C4-2B (cell line): ENCODE measurements around the gene PLA2G4B.

Source experiments
- ZFX ChIP-seq: fragments of 450-650 bp; IDR thresholded peaks from 2 replicates; pipeline ENCODE4 v1.6.1; 2017
- TF ChIP-seq, protein P1 (sequence below): fragments of 450-650 bp; conservative IDR thresholded peaks from 2 replicates; pipeline ENCODE4 v1.5.1; 2017; ENCODE audit warnings: mild to moderate bottlenecking

DNA sequence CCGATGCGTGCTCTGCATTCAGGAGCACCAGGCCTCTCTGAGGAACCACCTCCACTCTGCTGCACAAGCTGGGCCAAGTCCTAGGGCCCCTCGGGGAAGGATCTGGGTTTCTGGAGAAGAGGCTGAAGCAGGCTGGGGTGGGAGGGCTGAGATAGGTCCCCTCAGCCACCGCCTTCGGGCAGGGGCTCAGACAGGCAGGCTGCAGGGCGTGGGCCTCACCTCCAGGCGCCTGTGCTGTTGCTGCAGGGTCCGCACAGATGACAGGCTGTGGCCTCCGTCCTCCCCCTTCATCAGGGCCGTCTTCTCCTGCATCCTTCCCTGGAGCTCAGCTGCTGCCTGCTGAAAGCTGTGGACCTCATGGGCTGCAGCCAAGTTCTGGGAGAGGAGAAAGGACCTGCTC lies 15.2 kb downstream of the PLA2G4B start:
- TF ChIP-seq, protein P1, sequence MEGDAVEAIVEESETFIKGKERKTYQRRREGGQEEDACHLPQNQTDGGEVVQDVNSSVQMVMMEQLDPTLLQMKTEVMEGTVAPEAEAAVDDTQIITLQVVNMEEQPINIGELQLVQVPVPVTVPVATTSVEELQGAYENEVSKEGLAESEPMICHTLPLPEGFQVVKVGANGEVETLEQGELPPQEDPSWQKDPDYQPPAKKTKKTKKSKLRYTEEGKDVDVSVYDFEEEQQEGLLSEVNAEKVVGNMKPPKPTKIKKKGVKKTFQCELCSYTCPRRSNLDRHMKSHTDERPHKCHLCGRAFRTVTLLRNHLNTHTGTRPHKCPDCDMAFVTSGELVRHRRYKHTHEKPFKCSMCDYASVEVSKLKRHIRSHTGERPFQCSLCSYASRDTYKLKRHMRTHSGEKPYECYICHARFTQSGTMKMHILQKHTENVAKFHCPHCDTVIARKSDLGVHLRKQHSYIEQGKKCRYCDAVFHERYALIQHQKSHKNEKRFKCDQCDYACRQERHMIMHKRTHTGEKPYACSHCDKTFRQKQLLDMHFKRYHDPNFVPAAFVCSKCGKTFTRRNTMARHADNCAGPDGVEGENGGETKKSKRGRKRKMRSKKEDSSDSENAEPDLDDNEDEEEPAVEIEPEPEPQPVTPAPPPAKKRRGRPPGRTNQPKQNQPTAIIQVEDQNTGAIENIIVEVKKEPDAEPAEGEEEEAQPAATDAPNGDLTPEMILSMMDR = no peak
- TF ChIP-seq ZFX = no peak
